Colonic mucosa (tissue), 4 donors: ENCODE results near the gene DNAH2. TPM values are rescaled to one million over a fixed set of nuclear protein-coding genes. Genes with fewer than 3 reads are reported as not detected.

Experiments
- DNase-seq: peaks from one replicate; pipeline ENCODE4 v3.0.0-alpha.2; 2020
- H3K27ac ChIP-seq: fragments of 200-600 bp; one replicate; pipeline ENCODE4 v1.8.0; 2021
- H3K27me3 ChIP-seq: fragments of 200-600 bp; one replicate; pipeline ENCODE4 v1.8.0; 2021
- H3K36me3 ChIP-seq: fragments of 200-600 bp; one replicate; pipeline ENCODE4 v1.8.0; 2021
- H3K4me1 ChIP-seq: fragments of 200-600 bp; one replicate; pipeline ENCODE4 v1.8.0; 2021; ENCODE audit warnings: mild to moderate bottlenecking
- H3K4me3 ChIP-seq: fragments of 200-600 bp; one replicate; pipeline ENCODE4 v1.8.0; 2021
- H3K9ac ChIP-seq, 2 donors: one replicate each; pipeline ENCODE4 v1.7.0; 2013; ENCODE audit warnings: control low read depth in 2 of 2, low read depth in 2 of 2, low read length in 2 of 2
- H3K9me3 ChIP-seq: fragments of 200-600 bp; one replicate; pipeline ENCODE4 v1.8.0; 2021
- CTCF ChIP-seq: fragments of 200-600 bp; IDR thresholded peaks from one replicate; pipeline ENCODE4 v1.8.0; 2022; ENCODE audit warnings: antibody characterized with exemption, mild to moderate bottlenecking
- intact Hi-C: fragments of 100-400 bp; cut with DNase I; formaldehyde crosslinking; loops from one replicate; pipeline ENCODE4 v1.14.1; 2022
- total RNA-seq, 2 donors: library from RNA; stranded (reverse); fragmentation: NEBNext Ultra II Directional in 1 of 2; extraction: Animal tissue kit (Norgen Biotek cat#: 25700) in 1 of 2; gene quantifications; one replicate each; pipeline ENCODE4 v1.2.1, GENCODE V29; 2021
- donor health status: healthy.
- donor health status: DM: no; HTN: no; CAD: no.
- donor health status: DM: no; HTN: no; CAD: no.

Gene DNAH2
- total RNA-seq, 2 donors from 2014 or later, result 0.32 to 0.62 TPM

- H3K36me3 ChIP-seq, result no peaks in the 10 kb centered on the region
- H3K9ac ChIP-seq, result no peak overlapping the region
- H3K9me3 ChIP-seq, result no peaks in the 10 kb centered on the region
- no peak overlapping the region for H3K27ac ChIP-seq
- H3K4me3 ChIP-seq, result no peak overlapping the region
- TF ChIP-seq CTCF, result no peak
- no peak for DNase-seq
- no peaks in the 10 kb centered on the region for H3K27me3 ChIP-seq
- no peaks in the 10 kb centered on the region for H3K4me1 ChIP-seq
- intact Hi-C loops, result no loop called here
Measured at GRCh38 chr17:7769854-7770253, 52.3 kb downstream of the DNAH2 start.

GRCh38 chr17:7774055-7774521 lies 56.5 kb downstream of the DNAH2 start:
- Histone ChIP-seq H3K27me3 (no peaks in the 10 kb centered on the region), H3K36me3 (no peaks in the 10 kb centered on the region), H3K9me3 (no peaks in the 10 kb centered on the region), H3K4me3 (no peak overlapping the region), H3K4me1 (no peaks in the 10 kb centered on the region), H3K9ac (no peak overlapping the region), H3K27ac (no peak overlapping the region)
- intact Hi-C loops, result no loop called here
- DNase-seq, result no peak
- TF ChIP-seq CTCF, result no peak

GRCh38 chr17:7775051-7775450 lies 57.5 kb downstream of the DNAH2 start:
- no peak overlapping the region for H3K9ac ChIP-seq
- no peaks in the 10 kb centered on the region for H3K27me3 ChIP-seq
- H3K36me3 ChIP-seq, result no peaks in the 10 kb centered on the region
- no peaks in the 10 kb centered on the region for H3K4me1 ChIP-seq
- intact Hi-C loops, result no loop called here
- TF ChIP-seq CTCF, result no peak
- no peak for DNase-seq
- no peak overlapping the region for H3K27ac ChIP-seq
- no peak overlapping the region for H3K4me3 ChIP-seq
- H3K9me3 ChIP-seq, result no peaks in the 10 kb centered on the region

GRCh38 chr17:7777017-7777416 lies 59.5 kb downstream of the DNAH2 start:
- Histone ChIP-seq H3K9me3 (no peaks in the 10 kb centered on the region), H3K4me1 (no peaks in the 10 kb centered on the region), H3K27ac (no peak overlapping the region), H3K27me3 (no peaks in the 10 kb centered on the region), H3K9ac (no peak overlapping the region), H3K36me3 (no peaks in the 10 kb centered on the region), H3K4me3 (no peak overlapping the region)
- DNase-seq, result no peak
- intact Hi-C loops, result no loop called here
- no peak for TF ChIP-seq CTCF

GRCh38 chr17:7780736-7781135 lies 63.2 kb downstream of the DNAH2 start:
- no peak overlapping the region for H3K27ac ChIP-seq
- no peak for DNase-seq
- H3K4me1 ChIP-seq, result no peaks in the 10 kb centered on the region
- intact Hi-C loops, result no loop called here
- no peaks in the 10 kb centered on the region for H3K27me3 ChIP-seq
- TF ChIP-seq CTCF, result no peak
- no peak overlapping the region for H3K9ac ChIP-seq
- no peak overlapping the region for H3K4me3 ChIP-seq
- H3K9me3 ChIP-seq, result no peaks in the 10 kb centered on the region
- H3K36me3 ChIP-seq, result no peaks in the 10 kb centered on the region

- no peaks in the 10 kb centered on the region for H3K9me3 ChIP-seq
- H3K9ac ChIP-seq, result no peak overlapping the region
- intact Hi-C loops, result no loop called here
- TF ChIP-seq CTCF, result no peak
- no peak overlapping the region for H3K27ac ChIP-seq
- H3K36me3 ChIP-seq, result no peaks in the 10 kb centered on the region
- no peak overlapping the region for H3K4me3 ChIP-seq
- DNase-seq, result no peak
- H3K4me1 ChIP-seq, result no peaks in the 10 kb centered on the region
- no peaks in the 10 kb centered on the region for H3K27me3 ChIP-seq
Measured at GRCh38 chr17:7781429-7781828, 63.9 kb downstream of the DNAH2 start.
